Measurements from ENCODE around the gene SLAIN1.

The SLAIN1 gene

GRCh38 chr13:77760893-77761292 is 63.4 kb downstream of the SLAIN1 start:
- DNase-seq = no peak

GRCh38 chr13:77767413-77767812 is 69.9 kb downstream of the SLAIN1 start:
- no peak for DNase-seq

GRCh38 chr13:77774181-77774580 is 76.7 kb downstream of the SLAIN1 start:
- no peak for DNase-seq

- no peak for DNase-seq
Observed at GRCh38 chr13:77776704-77777103, 79.2 kb downstream of the SLAIN1 start.

GRCh38 chr13:77779552-77780272 is 82.2 kb downstream of the SLAIN1 start:
- no peak for DNase-seq

GRCh38 chr13:77781808-77782207 is 84.3 kb downstream of the SLAIN1 start:
- no peak for DNase-seq

- DNase-seq = no peak
Observed at GRCh38 chr13:77784515-77784914, 87.0 kb downstream of the SLAIN1 start.

- DNase-seq = no peak
Observed at GRCh38 chr13:77786695-77787287, 89.3 kb downstream of the SLAIN1 start.

GRCh38 chr13:77789376-77789775 is 91.9 kb downstream of the SLAIN1 start:
- no peak for DNase-seq

- no peak for DNase-seq
Observed at GRCh38 chr13:77800219-77800618, 102.7 kb downstream of the SLAIN1 start.

- DNase-seq = no peak
Observed at GRCh38 chr13:77806518-77806917, 109.0 kb downstream of the SLAIN1 start.

- DNase-seq = no peak
Observed at GRCh38 chr13:77807431-77808135, 110.1 kb downstream of the SLAIN1 start.

- DNase-seq = no peak
Observed at GRCh38 chr13:77810430-77810829, 112.9 kb downstream of the SLAIN1 start.

- no peak for DNase-seq
Observed at GRCh38 chr13:77810878-77811277, 113.4 kb downstream of the SLAIN1 start.

- DNase-seq = no peak
Observed at GRCh38 chr13:77811381-77811780, 113.9 kb downstream of the SLAIN1 start.

- DNase-seq = no peak
Observed at GRCh38 chr13:77811981-77812380, 114.5 kb downstream of the SLAIN1 start.

All from NCI-H2081 treated with DMSO at 0.1 percent for 48 hours (cell line).